AG09319 (cell line): ENCODE data around the gene CHD6.
A peak's percentile ranks its signal among the peaks of the same experiment; 100 is the strongest.

Source experiments
- DNase-seq: peaks from one replicate; pipeline ENCODE4 v3.0.0-alpha.2; 2010; ENCODE audit warnings: low read depth; ENCODE audit errors: extremely low read depth
- CTCF ChIP-seq: IDR thresholded peaks from 2 replicates; pipeline ENCODE4 v1.5.1; 2011; ENCODE audit warnings: low read depth, mild to moderate bottlenecking, inconsistent platforms, low read length, moderate library complexity

CHD6 gene

GRCh38 chr20:41494451-41494850 is 123.7 kb downstream of the CHD6 start:
- TF ChIP-seq CTCF = no peak
- no peak for DNase-seq

GRCh38 chr20:41483553-41483930 is 134.6 kb downstream of the CHD6 start:
- no peak for TF ChIP-seq CTCF
- no peak for DNase-seq

- TF ChIP-seq CTCF = no peak; the same call in 1 of the 2 replicates
- peak; percentile 45 for DNase-seq
Observed at GRCh38 chr20:41482647-41483552, 135.3 kb downstream of the CHD6 start.

DNA sequence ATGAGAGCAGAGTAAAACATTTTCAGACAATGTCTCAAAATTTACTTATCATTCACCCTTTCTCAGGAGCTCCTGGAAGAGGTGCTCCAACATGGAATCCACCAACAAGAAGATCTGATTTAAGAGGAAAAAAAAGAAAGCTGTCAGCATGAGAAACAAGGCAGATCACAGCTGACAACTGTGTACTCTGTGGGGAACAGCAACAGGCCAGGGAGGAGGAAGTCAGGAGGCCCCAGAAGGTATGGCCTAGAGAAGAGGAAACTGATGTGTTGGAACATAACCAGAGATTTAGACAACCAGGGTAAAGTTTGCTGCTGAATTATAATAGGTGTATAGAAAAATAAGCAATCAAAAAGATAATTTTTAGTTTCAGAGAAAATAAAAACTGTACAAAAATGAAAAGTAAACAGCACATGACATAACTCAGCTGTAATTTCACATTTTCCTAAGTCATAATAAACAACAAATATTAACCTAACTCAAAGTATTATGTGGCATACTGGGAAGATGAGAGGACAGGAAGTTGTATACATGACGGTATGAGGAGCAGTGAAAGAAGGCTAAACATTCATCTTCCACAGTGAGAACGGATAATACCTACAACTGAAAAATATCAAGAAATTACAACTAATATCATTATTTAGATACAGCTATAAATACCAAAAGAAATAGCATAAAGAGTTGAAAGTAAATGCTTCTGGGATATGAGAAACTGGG is 138.0 kb downstream of the CHD6 start:
- no peak for TF ChIP-seq CTCF
- no peak for DNase-seq

GRCh38 chr20:41479113-41479512 is 139.1 kb downstream of the CHD6 start:
- DNase-seq = no peak
- TF ChIP-seq CTCF = no peak

- no peak for DNase-seq
- TF ChIP-seq CTCF = no peak
Observed at GRCh38 chr20:41478026-41478425, 140.2 kb downstream of the CHD6 start.

GRCh38 chr20:41476446-41476845 is 141.7 kb downstream of the CHD6 start:
- DNase-seq = no peak
- TF ChIP-seq CTCF = no peak
